HEK293 (cell line): ENCODE data around the gene PLXND1.

Experiments used
- BCL11A ChIP-seq: fragments of 450-650 bp; formaldehyde crosslinking; IDR thresholded peaks from 2 replicates; pipeline ENCODE4 v1.5.1; 2016; ENCODE audit warnings: low read depth, missing biosample characterization, missing genetic modification characterization
- BCL6B ChIP-seq: fragments of 450-650 bp; formaldehyde crosslinking; IDR thresholded peaks from 2 replicates; pipeline ENCODE4 v1.5.1; 2017; ENCODE audit warnings: missing biosample characterization, missing genetic modification characterization
- KLF7 ChIP-seq: fragments of 450-650 bp; formaldehyde crosslinking; IDR thresholded peaks from 2 replicates; pipeline ENCODE4 v1.5.1; 2016; ENCODE audit warnings: missing biosample characterization, missing genetic modification characterization, borderline replicate concordance
- MYNN ChIP-seq: fragments of 450-650 bp; formaldehyde crosslinking; IDR thresholded peaks from 2 replicates; pipeline ENCODE4 v1.5.1; 2016; ENCODE audit warnings: missing biosample characterization, missing genetic modification characterization, borderline replicate concordance
- SALL2 ChIP-seq: fragments of 450-650 bp; formaldehyde crosslinking; IDR thresholded peaks from 2 replicates; pipeline ENCODE4 v1.5.0; 2017; ENCODE audit warnings: missing biosample characterization, mild to moderate bottlenecking, missing genetic modification characterization, borderline replicate concordance
- SP2 ChIP-seq: fragments of 450-650 bp; formaldehyde crosslinking; IDR thresholded peaks from 2 replicates; pipeline ENCODE4 v1.5.1; 2016; ENCODE audit warnings: missing biosample characterization, missing genetic modification characterization
- SP3 ChIP-seq: fragments of 450-650 bp; formaldehyde crosslinking; IDR thresholded peaks from 2 replicates; pipeline ENCODE4 v1.5.1; 2016; ENCODE audit warnings: missing biosample characterization, missing genetic modification characterization
- YY1 ChIP-seq: fragments of 450-650 bp; formaldehyde crosslinking; IDR thresholded peaks from 2 replicates; pipeline ENCODE4 v1.5.1; 2018; ENCODE audit warnings: missing biosample characterization, missing genetic modification characterization
- YY2 ChIP-seq: fragments of 450-650 bp; formaldehyde crosslinking; IDR thresholded peaks from 2 replicates; pipeline ENCODE4 v1.5.1; 2016; ENCODE audit warnings: missing biosample characterization, missing genetic modification characterization
- ZBTB10 ChIP-seq: fragments of 450-650 bp; formaldehyde crosslinking; IDR thresholded peaks from 2 replicates; pipeline ENCODE4 v1.5.1; 2016; ENCODE audit warnings: missing biosample characterization, missing genetic modification characterization
- ZBTB6 ChIP-seq: fragments of 450-650 bp; formaldehyde crosslinking; IDR thresholded peaks from 2 replicates; pipeline ENCODE4 v1.5.1; 2017; ENCODE audit warnings: missing biosample characterization, missing genetic modification characterization
- ZBTB8A ChIP-seq: fragments of 450-650 bp; formaldehyde crosslinking; IDR thresholded peaks from 2 replicates; pipeline ENCODE4 v1.5.1; 2016; ENCODE audit warnings: missing biosample characterization, missing genetic modification characterization
- ZFHX2 ChIP-seq: fragments of 450-650 bp; formaldehyde crosslinking; conservative IDR thresholded peaks from 2 replicates; pipeline ENCODE4 v1.5.1; 2016; ENCODE audit warnings: missing biosample characterization, missing genetic modification characterization
- ZFP69B ChIP-seq: fragments of 450-650 bp; formaldehyde crosslinking; IDR thresholded peaks from 2 replicates; pipeline ENCODE4 v1.5.1; 2016; ENCODE audit warnings: missing biosample characterization, missing genetic modification characterization
- ZNF16 ChIP-seq: fragments of 450-650 bp; formaldehyde crosslinking; IDR thresholded peaks from 2 replicates; pipeline ENCODE4 v1.5.1; 2016; ENCODE audit warnings: low read depth, missing biosample characterization, missing genetic modification characterization
- ZNF184 ChIP-seq: fragments of 450-650 bp; IDR thresholded peaks from 2 replicates; pipeline ENCODE4 v1.5.1; 2018; ENCODE audit warnings: missing biosample characterization, mild to moderate bottlenecking, missing genetic modification characterization
- ZNF19 ChIP-seq: fragments of 450-650 bp; formaldehyde crosslinking; IDR thresholded peaks from 2 replicates; pipeline ENCODE4; 2016; ENCODE audit warnings: missing biosample characterization, missing genetic modification characterization, low read depth
- ZNF391 ChIP-seq: fragments of 450-650 bp; formaldehyde crosslinking; IDR thresholded peaks from 2 replicates; pipeline ENCODE4 v1.5.1; 2016; ENCODE audit warnings: low read depth, missing biosample characterization, missing genetic modification characterization, borderline replicate concordance
- ZNF394 ChIP-seq: fragments of 450-650 bp; formaldehyde crosslinking; IDR thresholded peaks from 2 replicates; pipeline ENCODE4 v1.5.1; 2016; ENCODE audit warnings: missing biosample characterization, missing genetic modification characterization, mild to moderate bottlenecking, moderate library complexity, borderline replicate concordance
- ZNF449 ChIP-seq: fragments of 450-650 bp; formaldehyde crosslinking; IDR thresholded peaks from 2 replicates; pipeline ENCODE4 v1.5.1; 2017; ENCODE audit warnings: missing biosample characterization, mild to moderate bottlenecking, missing genetic modification characterization, moderate library complexity
- ZNF549 ChIP-seq: fragments of 450-650 bp; IDR thresholded peaks from 2 replicates; pipeline ENCODE4 v1.5.1; 2018; ENCODE audit warnings: missing biosample characterization, missing genetic modification characterization, mild to moderate bottlenecking, inconsistent platforms, moderate library complexity
- ZNF585B ChIP-seq: fragments of 450-650 bp; formaldehyde crosslinking; IDR thresholded peaks from 2 replicates; pipeline ENCODE4 v1.5.1; 2016; ENCODE audit warnings: missing biosample characterization, missing genetic modification characterization
- ZNF596 ChIP-seq: fragments of 450-650 bp; IDR thresholded peaks from 2 replicates; pipeline ENCODE4 v1.5.0; 2018; ENCODE audit warnings: missing biosample characterization, mild to moderate bottlenecking, missing genetic modification characterization, moderate library complexity
- ZNF600 ChIP-seq: fragments of 450-650 bp; formaldehyde crosslinking; IDR thresholded peaks from 2 replicates; pipeline ENCODE4 v1.5.1; 2016; ENCODE audit warnings: missing biosample characterization, missing genetic modification characterization
- ZNF660 ChIP-seq: fragments of 450-650 bp; IDR thresholded peaks from 2 replicates; pipeline ENCODE4 v1.5.1; 2018; ENCODE audit warnings: missing biosample characterization, mild to moderate bottlenecking, missing genetic modification characterization
- ZNF692 ChIP-seq: fragments of 450-650 bp; formaldehyde crosslinking; IDR thresholded peaks from 2 replicates; pipeline ENCODE4 v1.5.1; 2016; ENCODE audit warnings: missing biosample characterization, missing genetic modification characterization
- ZNF704 ChIP-seq: fragments of 450-650 bp; formaldehyde crosslinking; IDR thresholded peaks from 2 replicates; pipeline ENCODE4 v1.5.1; 2016; ENCODE audit warnings: missing biosample characterization, missing genetic modification characterization
- ZNF747 ChIP-seq: fragments of 450-650 bp; formaldehyde crosslinking; IDR thresholded peaks from 2 replicates; pipeline ENCODE4 v1.5.1; 2016; ENCODE audit warnings: missing biosample characterization, missing genetic modification characterization
- ZSCAN18 ChIP-seq: fragments of 450-650 bp; formaldehyde crosslinking; IDR thresholded peaks from 2 replicates; pipeline ENCODE4 v1.5.1; 2016; ENCODE audit warnings: missing biosample characterization, missing genetic modification characterization

Gene PLXND1

GRCh38 chr3:129606636-129607390, at the start of gene PLXND1 (continued):
- TF ChIP-seq SALL2 (tag by site-specific recombination) (no peak), ZNF549 (no peak), ZBTB10 (tag by site-specific recombination) (no peak; the same call in 1 of the 2 replicates), ZNF585B (tag by site-specific recombination) (no peak), ZFP69B (tag by site-specific recombination) (peak; percentile 59; the same call in 1 of the 2 replicates), ZNF692 (tag by site-specific recombination) (peak; percentile 48; the same call in 1 of the 2 replicates), ZNF184 (no peak), MYNN (tag by site-specific recombination) (no peak), ZNF660 (tag by site-specific recombination) (no peak), BCL6B (tag by site-specific recombination) (no peak), ZNF704 (no peak), ZNF747 (no peak), ZNF449 (tag by site-specific recombination) (no peak), SP2 (peak; percentile 68), SP3 (tag by site-specific recombination) (peak; percentile 77), BCL11A (tag by site-specific recombination) (0 out of 2 replicates have a peak, but pooled peaks have one; percentile 13), ZNF600 (tag by site-specific recombination) (peak; percentile 80), ZBTB6 (0 out of 2 replicates have a peak, but pooled peaks have one; percentile 9), YY2 (tag by site-specific recombination) (no peak), ZBTB8A (tag by site-specific recombination) (peak; percentile 80), ZNF394 (tag by site-specific recombination) (peak; percentile 99), ZSCAN18 (no peak), KLF7 (tag by site-specific recombination) (peak; percentile 83), ZNF16 (tag by site-specific recombination) (no peak), ZNF19 (no peak), ZNF391 (tag by site-specific recombination) (peak; percentile 44; the same call in 1 of the 2 replicates), ZFHX2 (tag by site-specific recombination) (peak; percentile 81), ZNF596 (tag by site-specific recombination) (peak; percentile 74; the same call in 1 of the 2 replicates), YY1 (no peak)
